HFFc6 (cell line): ENCODE measurements around the gene SYNGAP1. TPM values are rescaled to one million over a fixed set of nuclear protein-coding genes. Genes with fewer than 3 reads are reported as not detected.
"Not testable (repeated sequence)": the region's sequence is repeated elsewhere in the genome, so short reads cannot be mapped to it uniquely, and the experiment has no call there.

Experiments
- DNase-seq: peaks from one replicate; pipeline ENCODE4 v3.0.0-alpha.2; 2018
- H3K27ac Mint-ChIP-seq: 2 replicates; pipeline ENCODE4 v1.8.0; 2020; ENCODE audit warnings: mild to moderate bottlenecking, mixed read lengths
- H3K27me3 Mint-ChIP-seq: 2 replicates; pipeline ENCODE4 v1.8.0; 2021; ENCODE audit warnings: mild to moderate bottlenecking, moderate library complexity, mixed read lengths; ENCODE audit not compliant: insufficient read depth
- H3K36me3 Mint-ChIP-seq: 2 replicates; pipeline ENCODE4 v1.8.0; 2021; ENCODE audit warnings: low read depth, mixed read lengths
- H3K4me1 Mint-ChIP-seq: 2 replicates; pipeline ENCODE4 v1.8.0; 2020; ENCODE audit warnings: low read depth, mixed read lengths
- H3K4me3 Mint-ChIP-seq: 2 replicates; pipeline ENCODE4 v1.8.0; 2020; ENCODE audit warnings: mild to moderate bottlenecking, moderate library complexity, mixed read lengths
- H3K9me3 Mint-ChIP-seq: 2 replicates; pipeline ENCODE4 v1.8.0; 2020; ENCODE audit warnings: mild to moderate bottlenecking, mixed read lengths
- CTCF ChIP-seq: fragments of 200-600 bp; sonication (generic); IDR thresholded peaks from 2 replicates; pipeline ENCODE4 v1.5.0; 2021; ENCODE audit warnings: antibody characterized with exemption, mild to moderate bottlenecking
- total RNA-seq, 6 experiments: library from RNA; stranded (reverse); fragmentation: NEBNext Ultra II Directional; extraction: Animal tissue kit (Norgen Biotek cat#: 25700); gene quantifications; 2 replicates in 1 of 6; 3 replicates in 5 of 6; pipeline ENCODE4 v1.2.3, GENCODE V29; 2021

Gene SYNGAP1
- total RNA-seq, 6 experiments from 2014 or later, result 10.5 to 15.0 (median 13.3) TPM

DNA sequence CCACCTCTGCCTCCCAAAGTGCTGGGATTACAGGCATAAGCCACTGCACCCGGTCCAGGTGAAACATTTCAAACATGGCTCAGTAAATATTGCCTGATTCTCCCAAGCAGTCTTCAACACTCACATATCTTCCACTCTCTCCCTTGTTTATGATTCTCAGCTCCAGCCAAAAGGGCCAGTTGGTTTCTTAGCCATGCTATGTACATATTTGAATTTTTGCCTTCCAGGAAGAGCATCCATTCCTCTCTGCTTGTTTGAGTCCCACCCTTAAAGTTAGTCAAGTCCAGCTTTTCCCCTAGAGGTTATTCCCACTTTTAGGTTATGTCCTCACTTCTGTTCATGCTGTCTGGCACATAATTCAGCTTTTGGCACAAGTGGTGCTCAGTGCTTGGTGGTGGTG lies 22.3 kb upstream of the SYNGAP1 start:
- Mint-ChIP-seq H3K27ac (peak overlapping the region; percentile 66; the same call in 1 of the 2 replicates), H3K36me3 (peaks cover 18% of the 10 kb centered on the region; the same call in 1 of the 2 replicates), H3K4me3 (no peak overlapping the region), H3K27me3 (no peaks in the 10 kb centered on the region; the same call in none of the 2 replicates), H3K4me1 (peaks cover 41% of the 10 kb centered on the region), H3K9me3 (no peaks in the 10 kb centered on the region)
- DNase-seq, result no peak
- no peak for TF ChIP-seq CTCF

- H3K36me3 Mint-ChIP-seq, result peaks cover 17% of the 10 kb centered on the region; the same call in 1 of the 2 replicates
- not testable (repeated sequence) for DNase-seq, H3K27ac Mint-ChIP-seq, H3K9me3 Mint-ChIP-seq, H3K4me3 Mint-ChIP-seq, H3K27me3 Mint-ChIP-seq
- peaks cover 32% of the 10 kb centered on the region for H3K4me1 Mint-ChIP-seq
These were observed 21.3 kb upstream of the SYNGAP1 start for GRCh38 chr6:33398601-33399000.

- H3K27ac Mint-ChIP-seq, H3K9me3 Mint-ChIP-seq, H3K27me3 Mint-ChIP-seq, H3K4me3 Mint-ChIP-seq, DNase-seq: not testable (repeated sequence)
- Mint-ChIP-seq H3K4me1 (peaks cover 20% of the 10 kb centered on the region), H3K36me3 (peaks cover 27% of the 10 kb centered on the region; the same call in 1 of the 2 replicates)
These were observed 20.0 kb upstream of the SYNGAP1 start for GRCh38 chr6:33399881-33400280.

GRCh38 chr6:33404884-33405283 lies 15.0 kb upstream of the SYNGAP1 start:
- no peaks in the 10 kb centered on the region; the same call in none of the 2 replicates for H3K27me3 Mint-ChIP-seq
- no peak for DNase-seq
- H3K36me3 Mint-ChIP-seq, result peaks cover 26% of the 10 kb centered on the region; the same call in 1 of the 2 replicates
- H3K4me1 Mint-ChIP-seq, result peaks cover 8% of the 10 kb centered on the region
- no peak for TF ChIP-seq CTCF
- H3K4me3 Mint-ChIP-seq, result no peak overlapping the region
- no peaks in the 10 kb centered on the region for H3K9me3 Mint-ChIP-seq
- no peak overlapping the region; the same call in 1 of the 2 replicates for H3K27ac Mint-ChIP-seq

GRCh38 chr6:33405386-33405940 lies 14.4 kb upstream of the SYNGAP1 start:
- Mint-ChIP-seq H3K27me3 (no peaks in the 10 kb centered on the region; the same call in none of the 2 replicates), H3K4me1 (peaks cover 11% of the 10 kb centered on the region), H3K36me3 (peaks cover 21% of the 10 kb centered on the region; the same call in 1 of the 2 replicates), H3K9me3 (no peaks in the 10 kb centered on the region), H3K4me3 (no peak overlapping the region), H3K27ac (peak overlapping the region; percentile 31; the same call in 1 of the 2 replicates)
- DNase-seq, result no peak
- TF ChIP-seq CTCF, result no peak

- DNase-seq, result no peak
- Mint-ChIP-seq H3K9me3 (no peaks in the 10 kb centered on the region), H3K36me3 (peaks cover 21% of the 10 kb centered on the region; the same call in 1 of the 2 replicates), H3K4me1 (peaks cover 11% of the 10 kb centered on the region), H3K27ac (peak overlapping the region; percentile 9; the same call in 1 of the 2 replicates), H3K4me3 (no peak overlapping the region), H3K27me3 (no peaks in the 10 kb centered on the region; the same call in none of the 2 replicates)
- no peak for TF ChIP-seq CTCF
These were observed 13.7 kb upstream of the SYNGAP1 start for GRCh38 chr6:33406126-33406525.
